ENCODE data around the gene DVL3. TPM values are rescaled to one million over a fixed set of nuclear protein-coding genes. Genes with fewer than 3 reads are reported as not detected.
A peak's percentile ranks its signal among the peaks of the same experiment; 100 is the strongest.

DVL3 gene
- total RNA-seq, 4 donors from 2014 or later, result 36.5 to 58.1 (median 48.0) TPM

DNA sequence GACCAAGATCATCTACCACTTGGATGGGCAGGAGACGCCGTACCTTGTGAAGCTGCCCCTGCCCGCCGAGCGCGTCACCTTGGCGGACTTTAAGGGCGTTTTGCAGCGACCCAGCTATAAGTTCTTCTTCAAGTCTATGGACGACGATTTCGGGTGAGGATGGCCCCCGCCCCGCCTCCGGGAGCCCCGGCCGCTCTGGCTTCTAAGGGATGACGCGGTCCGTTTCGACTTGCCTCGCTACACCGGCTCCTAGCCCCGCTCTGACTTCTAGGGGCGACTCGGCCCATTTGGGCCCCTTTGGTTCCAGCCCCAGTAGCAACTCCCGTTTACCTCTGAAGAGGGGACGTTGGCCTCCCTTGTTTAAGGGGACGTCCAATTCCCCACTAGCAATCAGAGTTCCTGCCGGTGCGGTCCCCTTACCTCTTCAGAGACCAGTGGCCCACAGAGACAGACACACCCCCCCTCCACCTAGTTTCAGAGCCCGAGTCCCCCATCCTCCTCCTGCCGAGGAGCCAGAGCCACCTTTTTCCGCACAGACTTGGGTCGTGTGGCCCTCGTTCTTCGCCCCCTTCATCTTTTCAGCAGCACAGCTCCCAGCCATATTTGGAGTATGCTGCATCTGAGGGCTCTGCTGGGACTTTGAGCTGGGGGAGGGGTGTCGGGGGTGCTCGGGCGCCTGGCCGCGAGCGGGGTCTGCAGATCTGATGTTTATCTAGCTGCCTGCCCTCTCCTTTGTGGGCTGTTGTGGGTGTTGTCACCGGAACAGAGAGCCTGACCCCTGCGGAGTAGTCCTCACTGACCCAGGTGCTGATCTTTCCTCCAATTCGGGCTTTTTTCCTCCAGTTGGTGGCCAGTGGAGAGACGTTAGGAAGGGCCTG is 706 bp downstream of the DVL3 start:
- no peak for TF ChIP-seq POLR2A (IDR thresholded peaks at IDR 0.05)
- TF ChIP-seq, protein P1, sequence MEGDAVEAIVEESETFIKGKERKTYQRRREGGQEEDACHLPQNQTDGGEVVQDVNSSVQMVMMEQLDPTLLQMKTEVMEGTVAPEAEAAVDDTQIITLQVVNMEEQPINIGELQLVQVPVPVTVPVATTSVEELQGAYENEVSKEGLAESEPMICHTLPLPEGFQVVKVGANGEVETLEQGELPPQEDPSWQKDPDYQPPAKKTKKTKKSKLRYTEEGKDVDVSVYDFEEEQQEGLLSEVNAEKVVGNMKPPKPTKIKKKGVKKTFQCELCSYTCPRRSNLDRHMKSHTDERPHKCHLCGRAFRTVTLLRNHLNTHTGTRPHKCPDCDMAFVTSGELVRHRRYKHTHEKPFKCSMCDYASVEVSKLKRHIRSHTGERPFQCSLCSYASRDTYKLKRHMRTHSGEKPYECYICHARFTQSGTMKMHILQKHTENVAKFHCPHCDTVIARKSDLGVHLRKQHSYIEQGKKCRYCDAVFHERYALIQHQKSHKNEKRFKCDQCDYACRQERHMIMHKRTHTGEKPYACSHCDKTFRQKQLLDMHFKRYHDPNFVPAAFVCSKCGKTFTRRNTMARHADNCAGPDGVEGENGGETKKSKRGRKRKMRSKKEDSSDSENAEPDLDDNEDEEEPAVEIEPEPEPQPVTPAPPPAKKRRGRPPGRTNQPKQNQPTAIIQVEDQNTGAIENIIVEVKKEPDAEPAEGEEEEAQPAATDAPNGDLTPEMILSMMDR (IDR thresholded peaks at IDR 0.05 in 4 of 5, conservative IDR thresholded peaks at IDR 0.05 in 1 of 5), result no peak
- intact Hi-C loops (cut with DNase I; ENCODE audit: low total_unique reads), result loop anchor here (1.0 to 5.0 kb wide), 5 partner anchors 19 to 519 kb away; partner anchors contain the start of genes ALG3, AP2M1, EEF1AKMT4 and KLHL24
- Histone ChIP-seq H3K4me3 (peak overlapping the region; percentile 83 to 99 (median 94)), H3K27ac (peak overlapping the region; percentile 89 to 97 (median 94)), H3K9me3 (no peaks in the 10 kb centered on the region), H3K27me3 (no peaks in the 10 kb centered on the region), H3K36me3 (no peaks in the 10 kb centered on the region), H3K4me1 (peaks cover 50 to 61% of the 10 kb centered on the region in 2 donors)
- DNase-seq, result no peak
- in situ Hi-C loops (cut with MboI; ENCODE audit: low sequenced_read_pairs in 4 of 4), result no loop called here
- ATAC-seq, result peak; percentile 41 to 53

DNA sequence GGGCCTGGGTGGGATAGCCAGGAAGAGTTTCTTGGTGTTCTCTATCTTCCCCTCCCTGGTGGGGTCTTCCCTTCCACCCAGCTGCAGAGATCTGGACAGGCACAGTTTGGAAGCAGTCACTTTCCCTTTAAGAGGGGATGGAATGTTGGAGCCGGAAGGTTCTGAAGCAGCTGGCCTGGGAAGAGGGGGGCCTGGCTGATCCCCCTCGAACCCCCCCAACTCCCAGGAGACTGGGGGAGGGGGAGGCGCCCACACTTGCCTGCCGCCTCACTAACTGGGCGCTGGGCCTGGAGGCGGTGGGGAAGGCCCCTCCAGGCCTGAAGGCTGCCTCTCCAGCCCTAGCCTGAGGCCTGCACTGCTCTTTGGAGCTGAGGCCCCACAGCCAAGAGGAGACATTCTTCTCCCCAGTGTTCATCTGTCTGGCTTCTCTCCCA is 1.4 kb downstream of the DVL3 start:
- no peaks in the 10 kb centered on the region for H3K27me3 ChIP-seq
- H3K4me1 ChIP-seq, result peaks cover 55 to 68% of the 10 kb centered on the region in 2 donors

DNA sequence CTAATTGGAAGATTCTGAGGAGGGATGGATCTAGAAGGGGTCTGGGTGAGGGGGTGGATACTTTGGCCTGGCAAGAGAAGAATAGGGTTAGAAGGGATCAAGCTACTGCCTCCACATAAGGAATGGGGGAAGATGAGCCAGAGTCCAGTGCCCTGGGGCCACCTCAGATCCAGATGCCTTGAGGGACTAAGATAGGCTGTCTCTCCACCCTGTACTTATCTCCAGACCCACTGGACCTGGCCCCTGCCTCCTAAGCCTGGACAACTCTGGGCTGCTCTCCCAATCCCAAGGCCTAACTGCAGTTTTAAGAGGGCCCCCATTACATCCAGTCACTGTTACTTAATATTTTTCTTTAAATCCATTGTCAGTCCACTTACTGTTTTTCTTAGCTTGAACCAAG is 2.0 kb downstream of the DVL3 start:
- intact Hi-C loops (cut with DNase I; ENCODE audit: low total_unique reads) (loop anchor here (5.0 kb wide), 3 partner anchors 90 to 520 kb away; partner anchors contain the start of genes ALG3, EEF1AKMT4, KLHL24 and PSMD2), in situ Hi-C loops (cut with MboI; ENCODE audit: low sequenced_read_pairs in 4 of 4) (no loop called here)
- H3K27me3 ChIP-seq, result no peaks in the 10 kb centered on the region
- H3K27ac ChIP-seq, result peak overlapping the region; percentile 89 to 97 (median 94)
- no peaks in the 10 kb centered on the region for H3K36me3 ChIP-seq
- H3K4me3 ChIP-seq, result peak overlapping the region; percentile 83 to 99 (median 94)
- DNase-seq (no peak), ATAC-seq (no peak)
- peaks cover 62 to 75% of the 10 kb centered on the region in 2 donors for H3K4me1 ChIP-seq
- TF ChIP-seq, protein P1 (IDR thresholded peaks at IDR 0.05 in 4 of 5, conservative IDR thresholded peaks at IDR 0.05 in 1 of 5), result no peak
- TF ChIP-seq POLR2A (IDR thresholded peaks at IDR 0.05), result no peak
- no peaks in the 10 kb centered on the region for H3K9me3 ChIP-seq

More for the DNA sequence above, 1.4 kb downstream of the DVL3 start:
- in situ Hi-C loops (cut with MboI; ENCODE audit: low sequenced_read_pairs in 4 of 4), result no loop called here
- intact Hi-C loops (cut with DNase I; ENCODE audit: low total_unique reads), result loop anchor here (5.0 kb wide), 3 partner anchors 91 to 519 kb away; partner anchors contain the start of genes ALG3, EEF1AKMT4, KLHL24 and PSMD2
- ATAC-seq (peak in 1 of 2 donors; percentile 17), DNase-seq (no peak)
- Histone ChIP-seq H3K36me3 (no peaks in the 10 kb centered on the region), H3K9me3 (no peaks in the 10 kb centered on the region), H3K27ac (peak overlapping the region; percentile 89 to 97 (median 94)), H3K4me3 (peak overlapping the region; percentile 83 to 99 (median 94))
- TF ChIP-seq POLR2A (IDR thresholded peaks at IDR 0.05), result no peak
- TF ChIP-seq, protein P1 (IDR thresholded peaks at IDR 0.05 in 4 of 5, conservative IDR thresholded peaks at IDR 0.05 in 1 of 5), result no peak

DNA sequence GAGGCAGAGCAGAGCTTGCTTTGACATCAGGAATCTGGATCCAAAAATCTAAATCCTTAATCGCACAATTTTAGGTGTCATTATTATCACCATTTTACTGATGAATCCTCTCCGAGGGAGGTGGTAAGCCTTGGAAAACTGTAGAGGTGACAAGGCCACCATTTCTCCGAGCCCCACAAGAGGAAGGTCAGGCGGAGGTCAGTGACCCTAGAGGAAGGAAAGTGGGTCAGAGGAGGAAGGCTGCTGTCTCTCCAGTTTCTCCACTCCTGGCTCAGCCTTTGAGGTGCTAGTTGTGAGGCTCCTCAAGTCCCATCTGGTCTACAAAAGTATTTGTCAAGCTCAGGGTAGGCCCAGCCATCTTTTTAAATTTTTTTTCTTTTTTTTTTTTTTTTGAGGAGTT is 3.2 kb downstream of the DVL3 start:
- TF ChIP-seq POLR2A (IDR thresholded peaks at IDR 0.05), result no peak
- TF ChIP-seq, protein P1 (IDR thresholded peaks at IDR 0.05 in 4 of 5, conservative IDR thresholded peaks at IDR 0.05 in 1 of 5), result no peak
- intact Hi-C loops (cut with DNase I; ENCODE audit: low total_unique reads), result loop anchor here (5.0 kb wide), 3 partner anchors 89 to 521 kb away; partner anchors contain the start of genes ALG3, EEF1AKMT4, KLHL24 and PSMD2
- Histone ChIP-seq H3K4me3 (no peak overlapping the region), H3K27me3 (no peaks in the 10 kb centered on the region), H3K9me3 (no peaks in the 10 kb centered on the region), H3K27ac (peak overlapping the region; percentile 89 to 97 (median 94)), H3K36me3 (peaks cover 0 to under 1% of the 10 kb centered on the region in 2 donors), H3K4me1 (peaks cover 61 to 85% of the 10 kb centered on the region in 2 donors)
- no peak for DNase-seq
- ATAC-seq, result no peak
- in situ Hi-C loops (cut with MboI; ENCODE audit: low sequenced_read_pairs in 4 of 4), result no loop called here

Measured in gastrocnemius medialis (tissue), 4 donors.